ENCODE results near the gene PIK3R2. TPM values are rescaled to one million over a fixed set of nuclear protein-coding genes. Genes with fewer than 3 reads are reported as not detected.

The PIK3R2 gene
- total and polyA plus RNA-seq, 2 experiments from 2014 or later = 8.5 to 66.6 TPM

GRCh38 chr19:18135712-18136584, 17.0 kb upstream of the PIK3R2 start:
- no peaks in the 10 kb centered on the region for H3K4me1 ChIP-seq (ENCODE audit: insufficient read depth)
- H3K79me2 ChIP-seq (replicated peaks; ENCODE audit: insufficient read depth) = no peaks in the 10 kb centered on the region
- Mint-ChIP-seq H3K4me1 (no peaks in the 10 kb centered on the region), H3K27me3 (ENCODE audit: insufficient read depth, low read depth, poor library complexity) (peaks cover 4% of the 10 kb centered on the region), H3K4me3 (no peak overlapping the region), H3K36me3 (ENCODE audit: low read depth) (peaks cover 27% of the 10 kb centered on the region), H3K9me3 (no peaks in the 10 kb centered on the region; the same call in 2 of the 3 replicates), H3K27ac (no peak overlapping the region)
- H3K27me3 ChIP-seq (ENCODE audit: insufficient read depth) = no peaks in the 10 kb centered on the region
- H3K4me2 ChIP-seq = no peak overlapping the region
- no peak for DNase-seq (ENCODE audit: low spot score)
- H3K36me3 ChIP-seq (ENCODE audit: insufficient read depth) = peaks cover 6% of the 10 kb centered on the region; the same call in 1 of the 2 replicates
- no peak overlapping the region for H3K4me3 ChIP-seq
- H3K27ac ChIP-seq (ENCODE audit: low read depth) = no peak overlapping the region
- ATAC-seq = no peak
- H2AFZ ChIP-seq = no peak overlapping the region
- H4K20me1 ChIP-seq (replicated peaks; ENCODE audit: insufficient read depth) = peaks cover 11% of the 10 kb centered on the region; the same call in 1 of the 2 replicates
- no peak for TF ChIP-seq ZNF462 (CRISPR knock-in tag; IDR thresholded peaks at IDR 0.05)
- TF ChIP-seq REST (IDR thresholded peaks at IDR 0.05; ENCODE audit: unreplicated experiment) = no peak
- no peak for TF ChIP-seq NANOG (IDR thresholded peaks at IDR 0.05; ENCODE audit: borderline replicate concordance)
- TF ChIP-seq JUNB (IDR thresholded peaks at IDR 0.05; ENCODE audit: unreplicated experiment) = no peak
- no peak for TF ChIP-seq EZH2phosphoT487 (IDR thresholded peaks at IDR 0.05; ENCODE audit: unreplicated experiment)
- no peak for TF ChIP-seq POLR2AphosphoS5 (IDR thresholded peaks at IDR 0.05; ENCODE audit: low read depth)
- TF ChIP-seq EZH2 (IDR thresholded peaks at IDR 0.05; ENCODE audit: low read depth, unreplicated experiment) = no peak
- TF ChIP-seq ZNF331 (CRISPR knock-in tag; IDR thresholded peaks at IDR 0.05; ENCODE audit: low read depth) = no peak
- TF ChIP-seq CTCF (conservative IDR thresholded peaks at IDR 0.05; ENCODE audit: low read depth in 2 of 2) = no peak
- no peak for TF ChIP-seq STAT1 (IDR thresholded peaks at IDR 0.05; ENCODE audit: unreplicated experiment)
- TF ChIP-seq CREB1 (CRISPR knock-in tag; IDR thresholded peaks at IDR 0.05; ENCODE audit: low read depth) = no peak
- no peak for TF ChIP-seq ETS1 (IDR thresholded peaks at IDR 0.05)
- no peaks in the 10 kb centered on the region for H3K9me2 ChIP-seq (ENCODE audit: insufficient read depth)
- H3F3A ChIP-seq (replicated peaks; ENCODE audit: low read depth) = no peaks in the 10 kb centered on the region

Measured in GM23338 (cell line).